C4-2B (cell line): Measurements from ENCODE around the gene TRPC4AP.

ENCODE experiments used
- CTCF ChIP-seq: fragments of 450-650 bp; conservative IDR thresholded peaks from 2 replicates; pipeline ENCODE4 v1.5.1; 2017; ENCODE audit warnings: mild to moderate bottlenecking
- ZFX ChIP-seq: fragments of 450-650 bp; IDR thresholded peaks from 2 replicates; pipeline ENCODE4 v1.6.1; 2017

- no peak for TF ChIP-seq CTCF
- TF ChIP-seq ZFX = no peak
Measured at GRCh38 chr20:35039846-35040489, 52.6 kb downstream of the TRPC4AP start.
